HTR-8/SVneo (cell line): ENCODE measurements around the gene EFNA5.

Experiments
- DNase-seq: peaks from one replicate; pipeline ENCODE4 v3.0.0; 2011; ENCODE audit warnings: low spot score, mixed read lengths; ENCODE audit not compliant: insufficient read length
- FAIRE-seq: peaks from 2 replicates; lab custom pipeline; 2011; peaks lifted over from hg19 to GRCh38; lab: Jason Lieb, UNC

Gene EFNA5

DNA sequence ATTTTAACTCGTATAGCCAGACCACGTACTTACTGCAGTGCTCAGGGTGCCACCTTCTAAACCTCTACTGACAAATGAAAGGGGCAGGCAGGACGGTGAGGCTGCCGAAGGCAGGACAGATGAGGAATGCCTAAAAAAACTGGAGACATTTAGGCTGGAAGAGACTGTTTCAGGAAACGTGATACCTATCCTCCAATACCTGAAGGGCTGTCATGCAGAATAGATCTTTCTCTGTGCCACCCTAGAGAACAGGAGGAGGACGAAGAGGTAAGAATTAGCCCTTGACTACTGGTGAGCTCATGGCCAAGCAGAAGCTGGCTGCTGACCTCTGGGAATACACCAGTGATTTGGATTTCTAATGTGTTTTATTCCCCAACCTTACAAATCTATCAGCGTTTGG lies 139.4 kb downstream of the EFNA5 start:
- DNase-seq = no peak
- no peak for FAIRE-seq

DNA sequence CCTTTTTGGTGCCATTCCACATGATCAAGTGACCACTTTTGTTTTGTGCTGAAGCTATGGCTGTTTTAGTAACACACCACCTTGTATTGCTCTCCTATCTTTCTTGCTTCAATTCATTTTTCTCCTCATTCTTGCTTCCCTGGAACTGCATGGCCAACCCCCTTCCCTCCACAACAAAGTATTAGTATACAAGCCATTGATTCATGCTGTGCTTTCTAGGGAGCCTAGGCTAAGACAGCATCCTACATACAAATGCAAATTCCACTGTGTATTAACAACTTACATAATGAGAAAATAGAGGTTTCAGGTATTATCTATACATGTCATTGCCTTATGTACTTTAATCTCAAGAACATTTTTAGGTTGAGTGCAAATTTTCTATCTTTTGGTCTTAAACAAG lies 141.1 kb downstream of the EFNA5 start:
- FAIRE-seq = no peak
- no peak for DNase-seq

DNA sequence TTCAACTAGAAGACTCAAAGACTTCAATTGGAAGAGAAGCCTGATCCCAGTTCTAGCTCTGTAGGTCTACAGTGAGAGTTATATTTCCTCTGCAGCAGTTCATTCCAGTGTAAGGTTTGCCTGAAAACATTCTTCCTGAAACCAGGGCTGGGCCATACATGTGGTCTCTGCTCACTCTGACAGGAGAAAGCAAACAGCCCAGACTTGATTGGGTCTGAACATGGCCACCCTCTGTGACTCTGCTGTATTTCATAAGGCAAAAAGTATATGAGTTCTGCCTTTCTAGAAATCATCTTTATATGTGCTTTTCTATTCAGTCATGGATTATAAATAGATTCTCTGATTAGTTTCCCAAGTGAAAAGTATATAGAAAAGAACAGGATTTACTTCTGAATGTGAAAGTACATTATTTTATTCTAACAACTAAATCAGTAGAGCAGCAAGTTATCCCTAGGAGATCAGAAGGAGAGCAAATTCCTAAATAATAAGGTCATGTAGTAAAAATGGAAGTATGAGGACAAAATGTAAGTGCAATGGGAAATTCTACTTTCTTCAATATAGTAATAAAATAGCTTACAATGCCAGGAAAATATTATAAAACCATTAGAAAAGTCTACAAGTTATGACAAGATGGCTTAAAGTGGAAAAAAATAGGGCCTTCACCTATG lies 144.3 kb downstream of the EFNA5 start:
- FAIRE-seq (no peak), DNase-seq (no peak)

DNA sequence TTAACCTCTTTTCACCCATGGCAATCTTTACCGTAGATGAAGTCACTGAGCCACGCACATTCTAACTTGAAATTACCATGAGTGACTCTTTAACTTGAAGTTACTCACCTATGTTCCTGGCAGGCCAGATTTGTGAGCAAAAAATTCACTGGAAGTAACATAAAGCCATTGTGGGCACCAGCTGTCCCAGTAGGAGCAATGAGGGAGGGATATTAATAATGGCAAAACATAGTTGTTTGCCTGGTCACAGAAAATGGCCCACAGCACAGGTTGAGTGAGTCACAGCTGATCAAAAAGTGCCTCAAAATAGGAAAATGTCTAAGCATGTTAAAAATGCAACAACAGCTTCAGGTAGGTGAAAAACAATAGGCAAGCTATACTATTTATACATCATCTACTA lies 146.6 kb downstream of the EFNA5 start:
- DNase-seq (no peak), FAIRE-seq (no peak)

DNA sequence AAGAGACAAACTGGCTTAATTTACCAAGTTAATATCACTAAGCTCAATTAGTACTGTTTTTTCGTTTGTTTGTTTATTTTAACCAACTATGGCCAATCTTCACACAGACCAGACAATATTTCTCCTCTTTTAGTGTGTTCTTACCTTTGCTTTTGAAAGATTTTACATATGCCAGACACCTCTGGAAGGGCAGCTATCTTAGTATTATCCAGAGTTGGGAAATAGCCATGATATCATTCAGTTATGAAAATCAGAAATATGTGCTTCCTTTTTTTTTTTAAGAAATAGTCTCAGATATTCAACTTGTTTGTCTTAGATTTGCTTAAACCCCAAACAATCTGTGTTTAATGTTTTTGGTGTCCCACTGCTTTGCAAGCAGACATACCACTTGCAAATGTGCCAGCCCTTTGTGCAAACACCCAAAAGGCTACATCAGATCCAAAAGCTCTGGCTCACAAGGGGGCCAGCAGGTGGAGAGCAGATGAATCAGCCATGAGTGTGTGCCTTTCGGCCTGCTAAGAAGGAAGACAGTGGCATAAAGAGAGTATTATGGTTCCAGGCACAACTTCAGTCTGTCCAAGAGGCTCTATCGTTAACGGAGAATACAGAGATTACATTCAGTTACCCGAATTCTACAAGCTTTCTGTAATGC lies 147.6 kb downstream of the EFNA5 start:
- FAIRE-seq = no peak
- no peak for DNase-seq

DNA sequence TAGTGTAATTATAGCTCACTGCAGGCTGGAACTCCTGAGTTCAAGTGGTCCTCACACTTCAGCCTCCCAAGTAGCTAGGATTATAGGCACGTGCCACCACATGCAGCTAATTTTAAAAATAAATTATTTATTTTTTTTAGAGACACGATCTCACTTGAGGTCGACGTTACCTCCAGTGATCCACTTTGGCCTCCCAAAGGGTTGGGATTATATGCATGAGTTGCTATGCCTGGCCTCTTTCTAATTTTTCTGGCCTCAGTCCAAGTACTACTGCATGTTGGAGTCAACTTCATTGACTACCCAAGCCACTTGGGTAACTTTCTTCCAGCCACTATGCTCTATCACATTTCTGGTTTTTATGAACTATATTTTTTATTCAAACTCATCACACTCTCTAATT lies 148.3 kb downstream of the EFNA5 start:
- DNase-seq = no peak
- FAIRE-seq = no peak

DNA sequence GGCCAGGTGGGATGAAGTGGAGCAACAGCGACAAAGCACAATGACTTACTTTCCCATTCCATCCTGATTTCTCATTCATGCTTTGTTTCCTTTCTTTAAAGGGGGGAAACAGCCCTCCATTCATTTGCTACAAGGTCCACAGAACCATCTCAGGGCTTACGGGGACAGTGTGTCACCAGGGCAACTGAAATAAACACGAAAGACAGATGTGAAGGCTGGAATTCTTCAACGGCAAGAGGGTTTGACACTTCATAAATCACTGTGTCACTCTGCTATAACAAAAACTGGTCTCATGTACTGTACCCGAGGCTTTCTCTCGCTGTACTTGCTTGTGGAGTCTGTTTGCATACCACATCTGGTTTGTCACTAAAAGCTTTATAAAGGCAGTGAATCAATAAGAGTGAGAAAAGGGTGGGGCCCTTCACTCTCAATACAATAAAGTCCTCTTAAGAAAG lies 150.8 kb downstream of the EFNA5 start:
- no peak for FAIRE-seq
- DNase-seq = no peak

DNA sequence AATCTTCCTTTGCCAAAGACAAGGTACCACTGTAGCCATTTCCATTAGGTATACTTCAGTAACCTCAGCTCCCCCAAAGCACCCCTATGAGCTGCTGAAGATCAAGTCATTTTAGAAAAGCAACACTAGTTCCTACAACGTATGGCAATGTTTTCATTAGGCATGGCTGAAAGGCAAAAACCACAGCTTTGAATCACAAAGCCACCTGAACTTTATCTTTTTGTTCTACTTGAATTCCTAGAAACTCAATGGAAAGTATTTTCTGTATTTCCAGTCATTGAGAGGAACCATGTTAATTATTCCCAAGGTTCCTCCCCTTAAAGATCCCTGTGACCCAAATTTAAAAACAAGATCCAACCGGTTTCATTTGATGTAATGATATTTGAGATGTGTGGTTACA lies 152.1 kb downstream of the EFNA5 start:
- FAIRE-seq (no peak), DNase-seq (no peak)

DNA sequence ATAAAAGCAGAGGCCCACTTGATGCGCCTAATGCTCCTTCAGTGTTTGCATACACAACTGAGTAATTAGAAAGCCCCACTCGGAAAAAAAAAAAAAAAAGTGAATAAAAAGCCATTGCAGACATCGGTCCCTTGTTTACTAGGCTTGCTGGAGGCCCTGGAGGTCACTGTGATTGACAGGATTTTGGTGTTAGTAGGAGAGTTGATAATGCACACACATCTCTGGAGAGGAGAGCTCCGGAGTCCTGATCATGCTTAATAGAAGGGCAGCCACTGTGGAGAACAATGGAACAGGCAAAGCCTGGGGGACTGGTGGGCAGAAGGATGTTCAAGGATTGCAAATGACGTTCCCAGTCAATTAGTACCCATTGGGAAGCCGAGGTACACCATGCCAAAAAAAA lies 152.5 kb downstream of the EFNA5 start:
- FAIRE-seq (no peak), DNase-seq (no peak)

DNA sequence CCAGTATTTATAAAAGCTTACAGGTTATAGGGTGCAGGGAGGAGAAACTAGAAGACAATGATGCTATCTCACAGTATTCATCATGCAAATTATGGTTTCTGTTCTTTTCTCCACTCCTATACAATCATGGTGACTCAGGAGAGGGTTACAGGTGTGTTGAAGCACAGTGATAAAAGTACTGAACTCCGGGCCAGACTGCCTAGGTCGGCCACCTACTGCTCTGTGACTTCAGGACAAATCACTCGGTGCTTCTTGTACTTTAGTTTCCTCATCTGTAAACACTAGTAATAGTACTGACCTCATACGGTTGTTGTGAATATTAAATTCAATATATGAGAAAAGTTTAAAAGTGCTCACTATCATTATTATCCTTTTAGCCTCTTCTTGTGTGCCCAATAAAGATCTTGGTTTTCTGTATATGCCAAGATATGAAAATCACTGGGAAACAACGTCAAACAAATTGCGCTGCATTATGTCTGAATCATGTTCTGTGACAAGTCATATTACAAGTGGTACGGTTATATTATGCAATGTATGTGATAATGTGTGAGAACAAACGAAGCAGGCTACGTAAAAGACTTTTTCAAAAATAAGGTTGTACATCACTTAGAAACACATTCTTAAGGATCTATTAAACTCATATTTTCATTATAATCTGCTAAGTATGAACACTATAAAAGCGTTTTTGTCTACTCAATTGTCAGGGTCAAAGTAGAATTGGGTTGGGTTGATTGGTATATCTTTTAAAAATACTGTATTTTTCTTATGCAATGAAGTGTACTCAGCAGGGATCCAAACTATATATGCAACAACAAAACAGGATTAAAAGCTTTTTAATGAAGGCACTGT lies 153.3 kb downstream of the EFNA5 start:
- no peak for DNase-seq
- FAIRE-seq = no peak

DNA sequence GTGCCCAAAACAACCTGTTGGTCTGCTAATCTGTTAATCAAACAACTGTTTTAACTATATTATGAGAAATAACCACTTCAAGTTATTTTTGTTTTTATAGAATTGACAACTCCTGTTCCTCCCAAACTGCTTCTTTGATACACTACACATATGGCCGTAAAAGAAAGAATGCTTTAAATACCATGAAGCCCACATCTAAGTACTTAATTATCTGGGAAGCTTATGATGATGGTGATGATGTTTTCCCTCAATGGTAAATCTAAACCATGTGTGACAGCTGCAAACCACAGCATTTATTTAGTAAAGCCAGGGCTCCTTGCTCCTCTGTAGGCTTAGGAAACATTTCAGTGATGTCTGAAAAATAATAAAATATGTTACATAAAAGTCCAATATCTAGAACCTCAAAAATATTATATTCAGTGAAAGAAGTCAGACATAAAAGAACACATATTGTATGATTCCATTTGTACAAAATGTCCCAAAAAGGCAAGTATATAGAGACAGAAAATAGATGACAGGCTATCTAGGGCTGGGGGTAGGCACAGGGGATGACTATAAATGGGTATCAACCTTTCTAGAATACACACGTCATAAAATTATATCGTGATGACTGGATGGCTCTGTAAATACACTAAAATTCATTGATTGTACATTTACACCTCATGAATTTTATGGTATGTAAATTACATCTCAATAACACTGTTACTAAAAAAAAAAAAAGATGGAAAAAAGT lies 154.1 kb downstream of the EFNA5 start:
- no peak for FAIRE-seq
- DNase-seq = no peak

DNA sequence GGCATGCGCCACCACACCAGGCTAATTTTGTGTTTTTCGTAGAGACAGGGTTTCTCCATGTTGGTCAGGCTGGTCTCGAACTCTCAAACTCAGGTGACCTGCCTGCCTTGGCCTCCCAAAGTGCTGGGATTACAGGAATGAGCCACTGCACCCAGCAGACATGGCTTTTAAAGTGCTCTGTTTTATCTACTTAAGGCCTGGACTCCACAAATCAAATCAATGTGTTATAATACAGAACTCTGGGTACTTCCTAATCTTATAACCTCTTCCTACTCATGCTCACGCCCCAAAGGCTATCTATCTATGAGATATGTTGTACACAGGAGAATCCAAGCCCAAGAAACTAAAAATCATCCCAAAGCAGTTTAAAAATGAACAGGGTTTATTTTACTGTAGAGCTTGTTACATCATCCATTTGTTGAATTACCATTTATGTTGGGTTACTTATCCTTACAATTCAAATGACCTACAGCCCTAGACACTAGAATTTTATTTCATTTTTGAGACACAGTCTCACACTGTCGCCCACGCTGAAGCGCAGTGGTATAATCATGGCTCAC lies 155.1 kb downstream of the EFNA5 start:
- DNase-seq (no peak), FAIRE-seq (no peak)

DNA sequence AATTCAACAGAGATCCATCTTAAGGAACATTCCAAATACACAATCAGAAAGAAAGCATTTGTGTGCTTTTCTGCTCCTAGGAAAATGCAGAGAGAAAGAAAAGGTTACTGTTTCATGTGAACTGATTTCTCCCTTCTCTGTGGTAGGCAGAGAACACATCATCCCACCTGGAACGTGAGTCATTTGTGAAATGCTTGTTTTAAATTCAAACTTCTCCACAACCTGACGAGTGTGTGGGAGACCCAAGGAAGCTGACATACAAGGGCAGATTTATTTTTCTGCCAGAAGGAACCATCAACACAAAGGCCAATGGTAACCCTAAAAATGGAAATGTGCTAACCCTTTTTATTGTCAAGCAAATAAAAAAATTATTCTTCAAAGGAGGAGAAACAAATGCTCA lies 156.4 kb downstream of the EFNA5 start:
- FAIRE-seq = no peak

DNA sequence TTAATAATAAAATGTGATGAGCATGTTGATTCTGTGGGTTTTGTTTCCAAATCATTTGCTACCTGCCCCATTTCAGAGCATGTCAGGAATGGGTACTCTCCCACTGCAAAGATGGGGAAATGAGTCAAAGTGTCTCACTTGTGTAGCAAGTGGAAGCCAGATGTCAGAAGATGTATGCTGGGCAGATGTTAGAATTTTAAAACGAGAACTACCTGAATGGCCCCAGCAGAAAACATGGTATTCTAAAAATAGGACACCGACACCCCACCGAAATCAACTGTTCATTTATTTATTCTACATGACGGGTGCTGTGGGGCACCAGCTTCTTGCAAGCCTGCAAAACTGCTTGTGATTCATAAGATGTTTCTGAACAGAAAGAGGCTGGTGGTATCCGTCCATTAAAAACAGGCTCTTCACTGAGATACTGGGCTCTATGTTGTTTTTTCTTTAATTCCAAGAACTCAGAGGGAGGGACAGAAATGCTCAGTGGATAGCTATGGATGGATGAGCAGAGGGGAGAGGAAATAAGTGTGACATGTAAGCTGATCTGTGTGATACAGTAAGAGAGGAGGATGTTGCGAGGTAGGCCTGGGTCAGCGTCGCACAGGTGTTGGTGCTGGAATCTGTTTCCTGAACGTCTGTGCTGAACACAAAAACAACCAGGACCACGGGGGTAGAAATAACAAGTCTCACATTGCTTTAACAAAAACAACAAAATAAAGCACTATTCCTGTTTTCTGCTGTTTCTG lies 157.2 kb downstream of the EFNA5 start:
- no peak for FAIRE-seq
- no peak for DNase-seq

More for the DNA sequence above, 156.4 kb downstream of the EFNA5 start:
- no peak for DNase-seq

DNA sequence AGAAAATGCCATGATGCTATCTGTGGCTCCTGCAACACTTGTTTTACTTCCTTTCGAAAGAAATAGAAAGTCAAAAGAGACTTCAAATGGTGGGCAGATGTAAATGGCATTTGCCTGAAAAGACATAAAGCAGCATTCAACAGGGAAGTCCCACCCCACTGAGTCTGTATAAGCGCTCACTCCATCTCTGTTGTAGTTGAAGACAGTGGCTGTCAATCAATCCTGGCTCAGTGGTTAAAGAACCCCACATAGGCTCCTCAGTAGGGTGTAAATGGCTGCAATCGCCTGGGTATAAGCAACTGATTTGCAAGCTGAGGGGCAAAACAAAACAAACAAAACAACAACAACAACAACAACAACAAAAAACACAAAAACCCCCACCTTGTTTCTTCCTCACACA lies 158.7 kb downstream of the EFNA5 start:
- DNase-seq (no peak), FAIRE-seq (no peak)

DNA sequence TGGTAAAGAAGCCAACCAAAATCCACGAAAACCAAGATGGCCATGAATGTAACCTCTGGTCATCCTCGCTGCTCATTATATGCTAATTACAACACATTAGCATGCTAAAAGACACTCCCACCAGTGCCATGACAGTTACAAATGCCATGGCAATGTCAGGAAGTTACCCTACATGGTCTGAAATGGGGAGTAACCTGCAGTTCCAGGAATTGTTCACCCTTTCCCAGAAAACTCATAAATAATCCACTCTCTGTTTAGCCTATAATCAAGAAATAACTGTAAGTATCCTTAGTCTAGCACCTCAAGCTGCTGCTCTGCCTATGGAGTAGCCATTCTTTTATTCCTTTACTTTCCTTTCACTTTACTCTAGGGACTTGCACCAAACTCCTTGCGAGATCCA lies 160.6 kb downstream of the EFNA5 start:
- DNase-seq (no peak), FAIRE-seq (no peak)

DNA sequence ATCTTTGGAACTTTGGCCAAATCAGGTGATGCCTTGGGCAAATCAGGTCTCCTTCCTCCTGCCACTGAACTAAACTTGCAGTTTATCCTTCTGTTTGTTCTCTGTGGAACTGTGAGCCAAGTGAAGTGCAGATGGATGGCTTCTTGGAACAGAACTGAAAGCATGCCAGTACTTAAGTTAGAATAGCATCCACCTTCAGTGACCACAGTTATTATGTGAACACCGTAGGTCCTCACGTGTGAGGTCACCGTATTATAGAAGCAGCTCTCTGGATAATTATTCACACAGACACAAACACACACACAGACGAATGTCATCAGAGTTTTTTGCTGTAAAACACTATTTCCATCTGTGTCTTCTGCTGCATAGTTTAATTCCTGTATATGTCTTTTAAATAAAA lies 162.6 kb downstream of the EFNA5 start:
- no peak for FAIRE-seq
- DNase-seq = no peak

DNA sequence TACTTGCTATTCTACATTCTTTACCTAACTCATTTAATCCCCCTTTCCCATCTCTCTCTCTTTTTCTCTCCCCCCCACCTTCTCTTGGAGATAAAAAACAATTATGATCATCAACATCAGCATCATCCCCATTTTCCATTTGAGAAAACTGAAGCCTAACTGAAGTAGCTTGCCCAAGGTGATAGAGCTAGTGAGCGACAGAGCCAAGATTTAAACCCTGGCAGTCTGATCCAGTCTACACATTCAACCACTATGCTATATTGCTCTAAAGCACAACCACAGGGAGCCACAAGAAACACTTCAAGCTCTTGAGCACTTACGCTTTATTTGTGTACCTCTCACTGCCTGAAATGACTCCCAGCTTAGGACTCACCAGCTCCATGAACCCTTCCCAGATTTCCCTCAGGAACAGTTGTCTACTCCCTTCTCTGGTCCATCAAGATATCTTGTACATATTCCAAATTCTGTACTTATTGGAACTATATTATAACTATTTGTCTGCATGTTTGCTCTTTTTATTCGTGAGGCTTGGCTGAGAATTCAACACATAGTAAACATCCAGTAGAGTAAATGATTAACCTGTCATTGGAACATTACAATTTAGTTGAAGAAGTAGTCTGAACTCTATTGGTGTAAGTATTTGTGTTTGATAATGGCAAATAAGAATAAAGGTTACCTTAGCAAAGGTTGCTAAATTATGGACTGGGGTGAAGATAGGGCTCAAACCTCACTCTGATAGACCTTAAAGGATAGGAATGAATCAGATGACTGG lies 164.8 kb downstream of the EFNA5 start:
- FAIRE-seq (no peak), DNase-seq (no peak)

DNA sequence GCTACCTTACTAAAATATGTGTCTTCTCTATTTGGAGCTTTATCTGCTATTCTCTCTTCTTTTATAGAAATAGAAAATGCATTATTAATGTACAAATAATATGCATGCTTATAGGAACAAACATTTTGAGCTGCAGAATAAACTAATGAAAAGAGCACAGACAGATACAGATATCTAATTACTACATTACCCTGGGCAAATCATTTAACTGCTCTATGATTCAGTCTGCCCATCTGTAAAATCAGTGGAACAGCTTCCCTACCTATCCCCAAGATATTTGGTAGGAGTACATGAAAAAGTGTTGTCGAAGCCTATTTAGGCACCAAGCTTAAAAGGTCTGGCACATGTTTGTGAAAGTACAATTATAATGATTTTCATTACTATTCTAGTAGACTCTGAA lies 166.3 kb downstream of the EFNA5 start:
- FAIRE-seq (no peak), DNase-seq (no peak)
